GM13977 (cell line): ENCODE results near the gene LBH.

Experiments
- DNase-seq: peaks from one replicate; pipeline ENCODE4 v3.0.0; 2012; ENCODE audit warnings: low spot score
- CTCF ChIP-seq: IDR thresholded peaks from 2 replicates; pipeline ENCODE4 v1.5.1; 2012; ENCODE audit warnings: mild to moderate bottlenecking, control low read depth; ENCODE audit not compliant: insufficient read depth; ENCODE audit errors: extremely low read depth, missing control alignments
- in situ Hi-C: fragments of 300-500 bp; cut with MboI; formaldehyde crosslinking; loops from one replicate; pipeline ENCODE4 v1.12.0; 2022; ENCODE audit warnings: low sequenced_read_pairs, low pct_unique_long_range_greater_than_20kb, mixed read lengths, inconsistent platforms; ENCODE audit not compliant: unreplicated experiment

Gene LBH

GRCh38 chr2:30306522-30306921 is 75.2 kb downstream of the LBH start:
- DNase-seq, result no peak
- TF ChIP-seq CTCF, result no peak
- in situ Hi-C loops, result no loop called here

- in situ Hi-C loops, result no loop called here
- DNase-seq, result no peak
- no peak for TF ChIP-seq CTCF
Observed at GRCh38 chr2:30308280-30308679, 76.9 kb downstream of the LBH start.
